Epithelial cell of proximal tubule (primary cell): ENCODE results near the gene ARMH2. TPM values are rescaled to one million over a fixed set of nuclear protein-coding genes. Genes with fewer than 3 reads are reported as not detected.

Source experiments
- DNase-seq: peaks from one replicate; pipeline ENCODE4 v3.0.0-alpha.2; 2011; ENCODE audit warnings: low read depth
- H3K4me3 ChIP-seq: 2 replicates; pipeline ENCODE4 v1.5.1; 2011; ENCODE audit warnings: low read depth, mild to moderate bottlenecking, low read length
- CTCF ChIP-seq: conservative IDR thresholded peaks from 2 replicates; pipeline ENCODE4 v1.5.1; 2012; ENCODE audit warnings: low read depth, mild to moderate bottlenecking, low read length
- total RNA-seq: library from RNA; depleted of rRNA; stranded (reverse); fragments of >200 nt; gene quantifications from 2 replicates; pipeline ENCODE4 v1.2.3, GENCODE V29; 2015

ARMH2 gene
- total RNA-seq, 1 donor from 2014 or later, result not detected

DNA sequence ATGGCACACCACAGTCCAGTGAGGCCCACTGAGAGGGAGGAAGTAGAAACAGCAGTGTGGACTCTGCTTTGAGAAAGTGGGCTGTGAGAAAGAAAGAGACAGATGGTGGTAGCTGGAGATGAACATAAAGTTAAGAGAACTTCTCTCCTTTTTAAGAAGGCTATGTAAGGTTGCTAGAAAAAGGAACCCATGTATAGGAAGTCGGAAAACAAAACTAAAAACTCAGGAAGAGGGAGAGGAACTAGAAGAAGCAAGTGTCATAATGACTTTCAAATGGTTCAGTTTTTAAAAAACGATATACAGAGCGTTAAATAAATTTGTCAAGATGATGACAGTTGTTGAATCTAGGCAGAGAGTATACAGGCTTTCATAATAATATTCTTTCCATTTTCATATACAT lies 49.4 kb downstream of the ARMH2 start:
- no peak overlapping the region for H3K4me3 ChIP-seq
- TF ChIP-seq CTCF, result no peak
- no peak for DNase-seq

Other genes with a start within 250 kb of the ARMH2 start
- gene KIAA0319, start 152.7 kb downstream of the ARMH2 start, total RNA-seq, result 0.07 and 0.17 TPM in 2 replicates
- gene TDP2, start 132.0 kb downstream of the ARMH2 start, total RNA-seq, result 22.3 and 31.2 TPM in 2 replicates
- 5.2 and 8.5 TPM in 2 replicates for gene ACOT13, start 131.8 kb downstream of the ARMH2 start, total RNA-seq
- gene C6orf62, start 79.8 kb downstream of the ARMH2 start, total RNA-seq, result 45.2 and 64.7 TPM in 2 replicates
- 65.3 and 88.4 TPM in 2 replicates for gene GMNN, start 24.0 kb downstream of the ARMH2 start, total RNA-seq
- gene RIPOR2, start 137.0 kb upstream of the ARMH2 start, total RNA-seq, result under 0.01 and 1.6 TPM in 2 replicates